GM21360 (cell line): ENCODE measurements around the gene SLC22A31.
"Not testable (repeated sequence)": the region's sequence is repeated elsewhere in the genome, so short reads cannot be mapped to it uniquely, and the experiment has no call there.

Experiments used
- ATAC-seq: cut with Tn5 transposase; IDR thresholded peaks from one replicate; pipeline ENCODE4 v1.9.1; 2021; ENCODE audit warnings: mild to moderate bottlenecking, moderate library complexity; ENCODE audit not compliant: unreplicated experiment

SLC22A31 gene

GRCh38 chr16:89193576-89194293, 6.6 kb downstream of the SLC22A31 start:
- no peak for ATAC-seq

- no peak for ATAC-seq
Measured at GRCh38 chr16:89192956-89193575, 7.3 kb downstream of the SLC22A31 start.

GRCh38 chr16:89192186-89192955, 8.0 kb downstream of the SLC22A31 start:
- ATAC-seq, result not testable (repeated sequence)

- ATAC-seq, result no peak
Measured at GRCh38 chr16:89191901-89192185, 8.5 kb downstream of the SLC22A31 start.

GRCh38 chr16:89191033-89191900, 9.1 kb downstream of the SLC22A31 start:
- ATAC-seq, result no peak

- no peak for ATAC-seq
Measured at GRCh38 chr16:89190150-89190958, 10.0 kb downstream of the SLC22A31 start.

GRCh38 chr16:89189358-89190025, 10.8 kb downstream of the SLC22A31 start:
- ATAC-seq, result no peak

GRCh38 chr16:89188471-89189357, 11.6 kb downstream of the SLC22A31 start:
- ATAC-seq, result not testable (repeated sequence)

GRCh38 chr16:89187770-89188392, 12.5 kb downstream of the SLC22A31 start:
- ATAC-seq, result no peak

- no peak for ATAC-seq
Measured at GRCh38 chr16:89187032-89187769, 13.1 kb downstream of the SLC22A31 start.

GRCh38 chr16:89186593-89187031, 13.7 kb downstream of the SLC22A31 start:
- ATAC-seq, result not testable (repeated sequence)

- not testable (repeated sequence) for ATAC-seq
Measured at GRCh38 chr16:89185887-89186592, 14.3 kb downstream of the SLC22A31 start.

GRCh38 chr16:89184933-89185794, 15.2 kb downstream of the SLC22A31 start:
- ATAC-seq, result no peak

GRCh38 chr16:89184677-89184932, 15.7 kb downstream of the SLC22A31 start:
- no peak for ATAC-seq

- no peak for ATAC-seq
Measured at GRCh38 chr16:89183975-89184676, 16.2 kb downstream of the SLC22A31 start.

- no peak for ATAC-seq
Measured at GRCh38 chr16:89183463-89183862, 16.9 kb downstream of the SLC22A31 start.
